ENCODE data around the gene POLR2B.
"Not testable (repeated sequence)": the region's sequence is repeated elsewhere in the genome, so short reads cannot be mapped to it uniquely, and the experiment has no call there.

Gene POLR2B

DNA sequence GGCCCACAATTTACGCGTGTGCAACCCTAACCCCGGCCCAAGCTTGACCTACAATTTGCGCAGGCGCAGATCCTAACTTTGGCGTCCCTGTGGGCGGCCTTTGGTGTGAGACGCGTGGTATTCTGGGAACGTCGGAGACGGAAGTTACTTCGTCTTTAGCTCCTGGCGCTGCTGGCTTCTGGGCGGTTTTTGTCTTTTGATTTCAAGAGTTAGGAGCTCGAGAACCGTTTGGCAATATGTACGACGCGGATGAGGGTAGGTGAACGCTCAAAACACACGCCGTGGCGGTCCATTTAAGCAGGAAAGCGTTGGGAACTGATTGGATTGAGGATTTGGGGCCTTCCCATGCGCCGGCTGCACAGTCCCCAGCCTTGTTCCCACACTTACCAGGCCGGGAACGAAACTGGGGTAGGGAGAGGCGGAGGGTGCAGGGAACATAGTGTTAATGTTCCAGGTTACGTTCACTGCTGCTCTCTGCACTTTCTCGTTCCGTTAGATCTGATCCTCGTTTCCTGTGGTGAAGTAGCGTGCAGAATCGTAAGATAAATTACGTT, at the start of gene POLR2B:
Gene POLR2B, plus strand, starts transcription at position 147 of the 554 bp plus-strand sequence. Its CDS starts 90 bp downstream, at position 237.
- DNase-seq: peak; percentile 82 to 89

DNA sequence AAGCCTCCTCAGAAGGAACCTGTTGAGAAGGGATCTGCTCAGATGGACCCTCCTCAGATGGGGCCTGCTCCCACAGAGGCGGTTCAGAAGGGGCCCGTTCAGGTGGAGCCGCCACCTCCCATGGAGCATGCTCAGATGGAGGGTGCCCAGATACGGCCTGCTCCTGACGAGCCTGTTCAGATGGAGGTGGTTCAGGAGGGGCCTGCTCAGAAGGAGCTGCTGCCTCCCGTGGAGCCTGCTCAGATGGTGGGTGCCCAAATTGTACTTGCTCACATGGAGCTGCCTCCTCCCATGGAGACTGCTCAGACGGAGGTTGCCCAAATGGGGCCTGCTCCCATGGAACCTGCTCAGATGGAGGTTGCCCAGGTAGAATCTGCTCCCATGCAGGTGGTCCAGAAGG, 48.1 kb upstream of the POLR2B start:
- no peak for DNase-seq

DNA sequence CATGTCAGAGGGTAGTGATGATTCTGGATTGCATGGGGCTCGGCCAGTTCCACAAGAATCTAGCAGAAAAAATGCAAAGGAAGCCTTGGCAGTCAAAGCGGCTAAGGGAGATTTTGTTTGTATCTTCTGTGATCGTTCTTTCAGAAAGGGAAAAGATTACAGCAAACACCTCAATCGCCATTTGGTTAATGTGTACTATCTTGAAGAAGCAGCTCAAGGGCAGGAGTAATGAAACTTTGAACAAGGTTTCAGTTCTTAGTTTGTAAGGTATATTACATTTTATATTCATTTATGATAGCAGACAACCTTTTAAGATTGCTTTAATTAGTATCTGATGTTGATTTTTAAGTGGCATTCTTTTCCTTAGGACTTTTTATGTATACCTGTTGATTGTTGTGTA, 46.8 kb upstream of the POLR2B start:
- DNase-seq: no peak

DNA sequence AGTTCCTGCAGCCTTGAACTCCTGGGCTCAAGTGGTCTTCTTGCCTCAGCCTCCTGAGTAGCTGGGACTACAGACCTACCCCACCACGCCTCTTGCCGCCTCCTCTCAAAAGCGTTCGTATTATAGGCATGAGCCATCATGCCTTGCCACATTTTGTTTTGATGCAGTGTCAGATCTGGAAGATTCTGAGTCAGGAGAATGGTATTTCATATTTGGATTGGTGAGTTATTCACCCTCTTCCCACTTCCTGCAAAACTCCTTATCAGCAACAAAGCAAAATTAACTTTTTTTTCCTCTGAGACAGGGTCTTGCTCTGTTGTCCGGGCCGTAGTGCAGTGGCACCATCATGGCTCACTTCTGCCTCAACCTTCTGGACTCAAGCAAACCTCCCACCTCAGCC, 41.4 kb upstream of the POLR2B start:
- DNase-seq: no peak

DNA sequence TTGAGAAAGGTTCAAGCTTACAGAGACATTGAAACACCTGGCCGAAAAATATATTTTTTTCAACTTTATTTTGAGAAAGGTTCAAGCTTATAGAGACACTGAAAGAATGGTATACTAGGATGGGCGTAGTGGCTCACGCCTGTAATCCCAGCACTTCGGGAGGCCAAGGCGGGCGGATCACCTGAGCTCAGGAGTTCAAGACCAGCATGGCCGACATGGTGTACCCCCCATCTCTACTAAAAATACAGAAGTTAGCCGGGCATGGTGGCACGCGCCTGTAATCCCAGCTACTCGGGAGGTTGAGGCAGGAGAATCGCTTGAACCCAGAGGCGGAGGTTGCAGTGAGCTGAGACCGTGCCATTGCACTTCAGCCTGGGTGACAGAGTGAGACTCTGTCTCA, 38.9 kb upstream of the POLR2B start:
- DNase-seq: not testable (repeated sequence)

DNA sequence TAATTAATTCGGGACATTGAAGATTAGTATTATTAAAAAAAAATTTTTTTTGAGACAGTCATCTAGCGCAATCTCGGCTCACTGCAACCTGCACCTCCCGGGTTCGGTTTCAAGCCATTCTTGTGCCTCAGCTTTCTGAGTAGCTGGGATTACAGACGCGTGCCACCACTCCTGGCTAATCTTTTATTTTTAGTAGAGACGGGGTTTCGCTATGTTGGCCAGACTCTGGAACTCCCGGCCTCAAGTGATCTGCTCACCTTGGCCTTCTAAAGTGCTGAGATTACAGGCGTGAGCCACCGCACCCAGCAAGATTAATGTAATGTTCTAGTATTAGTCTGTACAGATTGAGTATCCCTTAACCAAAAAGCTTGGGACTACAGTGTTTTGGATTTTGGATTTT, 38.3 kb upstream of the POLR2B start:
- no peak for DNase-seq

DNA sequence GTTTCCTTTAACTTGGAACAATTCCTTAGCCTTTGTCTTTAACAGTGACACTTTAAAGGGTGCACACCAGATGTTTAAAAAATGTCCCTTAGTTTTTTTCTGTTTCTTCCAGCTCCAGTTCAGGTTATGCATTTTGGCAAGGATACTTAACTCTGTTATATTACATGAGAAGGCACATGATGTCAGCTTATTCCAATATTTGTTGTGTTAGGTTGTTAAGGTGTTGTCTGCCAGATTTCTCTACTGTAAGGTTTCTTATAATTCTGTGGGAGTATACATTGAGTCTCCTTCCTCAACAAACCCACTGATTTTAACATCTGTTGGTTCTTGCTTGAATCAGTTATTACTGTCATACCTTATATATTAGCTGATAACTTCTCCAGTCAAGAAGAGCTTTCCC, 37.7 kb upstream of the POLR2B start:
- DNase-seq: no peak

DNA sequence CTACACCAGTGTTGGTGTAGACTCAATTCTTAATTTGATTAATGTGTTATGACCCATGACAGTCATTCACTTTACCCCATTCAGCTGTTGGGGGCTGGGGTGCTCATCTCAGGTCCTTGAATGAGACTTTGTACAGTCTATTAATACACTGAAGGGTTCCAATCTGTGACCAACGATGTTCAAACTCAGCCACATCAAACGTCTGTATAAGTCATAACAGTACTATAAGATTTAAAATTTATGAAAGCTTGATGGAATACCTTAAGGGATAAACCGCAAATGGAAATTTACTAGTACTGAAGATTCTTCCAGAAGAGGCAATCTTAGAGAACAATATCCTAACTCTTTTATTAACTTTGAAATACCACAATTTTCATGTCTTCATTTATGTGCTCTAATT, 37.3 kb upstream of the POLR2B start:
- DNase-seq: no peak

DNA sequence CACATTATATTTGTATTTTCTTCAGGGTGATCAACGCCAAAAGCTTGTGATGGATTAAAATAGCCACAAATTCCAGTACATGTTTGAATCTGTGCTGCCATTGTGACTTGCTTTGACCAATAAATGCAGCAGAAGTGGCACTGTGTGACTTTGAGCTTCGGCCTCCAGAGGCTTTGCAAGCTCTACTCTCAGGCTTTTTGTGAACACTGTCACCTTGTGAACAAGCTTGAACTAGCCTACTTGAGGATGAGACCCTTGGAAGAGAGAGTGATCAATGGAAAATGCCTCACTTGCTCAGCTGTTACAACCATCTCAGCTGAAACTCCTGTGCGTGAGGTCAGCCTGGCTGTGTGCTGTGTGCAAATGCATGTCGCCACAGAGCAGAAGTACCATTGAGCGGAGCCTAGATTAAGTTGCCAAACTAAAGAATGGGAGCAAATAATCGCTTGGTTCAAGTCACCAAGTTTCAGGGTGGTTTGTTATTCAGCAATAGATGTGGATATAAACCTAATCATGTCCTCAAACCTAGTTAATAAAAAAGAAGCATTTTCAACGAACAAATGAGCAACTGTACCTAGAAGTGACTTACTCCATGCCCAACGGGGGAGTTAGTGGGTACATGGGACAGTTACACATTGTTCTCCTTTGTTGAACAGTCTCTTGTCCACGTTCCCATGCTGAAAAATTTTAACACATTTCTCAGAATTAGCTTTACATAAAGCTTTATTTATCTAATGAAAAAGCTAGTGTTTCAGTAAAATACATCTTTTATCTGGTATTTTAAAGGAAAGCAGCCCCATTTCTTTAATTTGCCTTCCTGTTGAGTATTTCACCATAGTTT, 24.8 kb upstream of the POLR2B start:
- no peak for DNase-seq

DNA sequence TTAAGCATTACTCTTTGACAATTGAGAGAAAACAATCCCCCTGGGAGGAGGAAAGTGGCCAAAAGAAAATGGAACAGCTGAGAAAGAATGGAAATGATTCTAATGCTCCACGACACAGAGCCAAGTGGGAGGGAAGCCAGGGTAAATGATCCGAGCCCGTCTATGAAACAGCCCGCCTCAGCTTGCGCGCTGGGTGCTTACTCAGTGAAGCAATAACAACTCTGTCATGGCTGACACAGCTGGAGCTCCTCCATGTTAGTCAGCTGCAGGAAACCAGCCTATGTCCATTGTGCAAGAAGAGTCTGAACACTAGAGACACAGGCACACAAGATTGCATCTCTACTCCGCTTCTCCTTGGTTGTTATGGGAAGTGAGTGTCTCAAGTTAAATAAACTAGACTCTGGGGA, 20.6 kb upstream of the POLR2B start:
- no peak for DNase-seq

DNA sequence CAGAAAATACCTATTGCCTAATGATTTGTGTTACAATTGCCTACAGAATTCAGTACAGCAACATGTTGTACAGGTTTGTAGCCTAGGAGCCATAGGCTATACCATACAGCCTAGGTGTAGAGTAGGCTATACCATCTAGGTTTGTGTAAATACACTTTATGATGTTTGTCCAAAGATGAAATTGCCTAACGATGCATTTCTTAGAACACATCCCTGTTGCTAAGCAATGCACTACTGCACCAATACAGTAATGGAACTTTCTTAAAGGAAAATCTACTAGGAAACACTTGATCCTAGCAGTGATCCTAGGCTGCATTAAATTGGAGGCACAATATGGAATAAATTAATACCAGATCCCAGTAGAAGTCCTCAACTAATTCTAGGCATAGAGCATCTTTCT, 19.6 kb upstream of the POLR2B start:
- DNase-seq: no peak

DNA sequence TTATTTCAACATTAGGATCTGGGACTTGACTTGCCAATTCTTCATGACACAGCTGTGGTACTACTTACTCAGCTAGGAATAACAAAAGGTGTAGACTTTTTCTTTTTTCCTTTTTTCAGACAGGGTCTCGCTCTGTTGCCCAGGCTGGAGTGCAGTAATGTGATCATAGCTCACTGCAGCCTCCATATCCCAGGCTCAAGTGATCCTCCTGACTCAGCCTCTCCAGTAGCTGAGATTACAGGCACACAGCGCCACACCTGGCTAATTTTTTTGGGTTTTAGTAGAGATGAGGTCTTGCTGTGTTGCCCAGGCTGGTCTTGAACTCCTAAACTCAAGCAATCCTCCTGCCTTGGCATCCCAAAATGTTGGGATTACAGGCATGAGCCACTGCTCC, 17.6 kb upstream of the POLR2B start:
- DNase-seq: no peak

DNA sequence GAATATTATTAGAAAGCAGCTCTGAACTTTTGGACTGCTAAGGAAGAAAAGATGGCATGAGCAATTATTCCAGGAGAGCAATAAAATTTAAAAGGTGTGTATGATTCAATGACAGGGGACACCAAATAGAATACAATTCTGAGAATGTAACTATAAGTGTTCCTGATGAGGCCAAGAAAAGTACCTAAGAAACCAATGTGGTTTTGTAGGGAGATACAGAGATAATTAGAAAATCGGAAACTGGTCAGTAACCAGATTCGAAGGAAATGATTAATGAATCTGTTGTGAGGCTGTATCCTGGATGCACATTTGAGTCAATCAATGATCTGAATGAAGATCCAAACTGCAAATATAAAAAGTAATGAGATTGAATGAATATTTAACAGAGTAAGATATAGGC, 7.3 kb upstream of the POLR2B start:
- DNase-seq: no peak

DNA sequence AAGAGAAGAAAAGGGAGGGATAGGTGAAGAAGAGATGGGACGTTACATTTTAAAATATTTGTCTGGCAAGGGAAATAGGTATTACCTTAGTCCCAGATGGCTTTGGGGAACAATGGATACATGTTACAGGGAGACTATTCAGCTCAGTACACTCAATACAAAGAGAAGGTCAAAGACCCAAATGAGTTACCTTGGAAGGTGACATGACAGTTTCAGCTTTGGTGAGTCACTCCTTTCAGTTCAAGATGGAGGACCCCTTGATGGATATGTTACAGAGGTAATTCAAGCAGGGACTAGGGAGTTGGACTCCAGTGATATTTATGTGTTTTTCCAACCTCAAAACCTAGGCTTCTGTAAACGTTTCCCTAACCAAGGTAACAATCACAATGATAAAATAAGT, 6.3 kb upstream of the POLR2B start:
- no peak for DNase-seq

DNA sequence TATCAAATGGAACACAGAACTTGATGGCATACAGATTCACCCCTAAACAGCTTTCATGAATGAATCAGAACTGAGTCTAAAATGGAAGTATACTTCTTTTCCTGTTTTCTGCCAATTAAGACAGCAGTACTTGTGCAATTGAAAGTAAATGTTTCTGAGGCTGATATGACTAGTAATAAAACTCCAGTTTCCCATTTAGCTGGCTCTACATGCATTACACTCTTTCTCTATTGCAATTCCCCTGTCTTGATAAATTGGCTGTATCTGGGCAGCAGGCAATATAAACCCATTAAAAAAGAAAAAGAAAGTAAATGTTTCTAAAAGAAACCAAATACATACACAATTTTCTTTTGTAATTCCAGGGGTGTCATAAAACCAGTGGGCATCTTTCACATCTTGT, 5.9 kb upstream of the POLR2B start:
- peak in 1 of 2 donors; percentile 14 for DNase-seq

DNA sequence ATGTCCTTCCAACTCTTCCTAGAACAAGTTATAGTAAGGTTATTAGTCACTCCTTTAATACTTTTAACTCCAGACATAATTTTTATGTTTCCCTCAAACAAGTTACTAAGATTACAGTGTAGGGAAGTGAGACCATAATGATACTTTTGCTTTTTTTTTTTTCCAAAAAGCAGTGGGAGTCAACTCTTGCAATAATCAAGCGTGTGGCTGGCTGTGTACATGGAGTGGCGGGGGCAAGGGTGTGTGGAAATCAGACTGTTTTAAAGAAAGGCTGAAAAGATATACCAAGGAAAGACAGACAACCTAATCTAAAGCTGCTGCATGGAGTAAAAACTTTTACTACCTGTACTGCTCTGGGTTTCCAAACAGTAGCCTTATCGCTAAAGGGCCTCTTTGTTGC, 5.4 kb upstream of the POLR2B start:
- DNase-seq: no peak

DNA sequence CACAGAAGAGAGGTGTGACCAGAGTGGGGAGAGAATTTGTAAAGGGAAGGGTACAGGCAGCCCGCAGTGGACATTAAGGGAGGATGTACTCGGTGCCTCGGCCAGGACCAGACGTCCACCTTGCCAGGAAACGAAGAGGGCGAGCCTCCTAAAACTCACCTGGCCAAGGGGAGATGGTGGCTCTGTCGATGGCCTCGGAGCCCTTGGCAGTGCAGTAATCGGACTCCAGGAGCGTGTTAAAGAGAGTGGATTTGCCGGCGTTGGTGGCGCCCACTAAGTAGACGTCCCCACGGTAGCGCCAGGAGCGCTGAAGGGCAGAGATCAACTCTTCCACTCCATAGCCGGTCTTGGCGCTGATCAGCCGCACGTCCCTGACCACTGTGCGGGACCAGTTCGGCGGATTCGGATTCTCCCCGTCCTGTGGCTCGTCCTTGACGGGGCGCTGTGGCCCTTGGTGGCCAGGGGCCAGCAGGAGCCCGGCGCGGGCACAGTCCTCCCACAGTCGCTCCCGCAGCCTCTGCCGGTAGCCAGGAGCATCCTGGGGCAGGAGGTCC, 2.3 kb upstream of the POLR2B start:
- no peak for DNase-seq

DNA sequence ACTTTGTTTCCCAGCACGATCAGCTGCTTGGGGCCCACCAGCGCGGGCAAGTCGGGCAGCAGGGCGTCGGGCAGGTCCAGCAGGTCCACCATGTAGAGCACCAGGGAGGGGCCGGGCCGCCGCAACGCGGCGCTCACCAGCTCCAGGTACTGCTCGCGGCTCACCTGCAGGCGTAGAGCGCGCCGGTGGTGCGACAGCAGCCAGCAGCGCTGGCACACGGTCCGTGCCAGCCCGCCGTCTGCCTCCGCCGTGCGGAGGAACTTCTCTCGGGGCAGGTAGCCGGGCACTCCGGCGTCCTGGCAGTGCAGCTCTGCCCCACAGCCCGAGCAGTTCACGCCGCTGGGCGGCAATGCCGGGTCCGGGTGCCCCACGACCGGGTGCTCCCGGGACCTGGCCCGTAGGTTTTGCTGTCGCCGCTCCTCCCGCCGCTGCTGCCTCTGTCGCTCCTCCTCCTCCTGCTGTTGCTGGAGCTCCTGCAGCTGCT, 1.8 kb upstream of the POLR2B start:
- DNase-seq: peak; percentile 32 to 33

DNA sequence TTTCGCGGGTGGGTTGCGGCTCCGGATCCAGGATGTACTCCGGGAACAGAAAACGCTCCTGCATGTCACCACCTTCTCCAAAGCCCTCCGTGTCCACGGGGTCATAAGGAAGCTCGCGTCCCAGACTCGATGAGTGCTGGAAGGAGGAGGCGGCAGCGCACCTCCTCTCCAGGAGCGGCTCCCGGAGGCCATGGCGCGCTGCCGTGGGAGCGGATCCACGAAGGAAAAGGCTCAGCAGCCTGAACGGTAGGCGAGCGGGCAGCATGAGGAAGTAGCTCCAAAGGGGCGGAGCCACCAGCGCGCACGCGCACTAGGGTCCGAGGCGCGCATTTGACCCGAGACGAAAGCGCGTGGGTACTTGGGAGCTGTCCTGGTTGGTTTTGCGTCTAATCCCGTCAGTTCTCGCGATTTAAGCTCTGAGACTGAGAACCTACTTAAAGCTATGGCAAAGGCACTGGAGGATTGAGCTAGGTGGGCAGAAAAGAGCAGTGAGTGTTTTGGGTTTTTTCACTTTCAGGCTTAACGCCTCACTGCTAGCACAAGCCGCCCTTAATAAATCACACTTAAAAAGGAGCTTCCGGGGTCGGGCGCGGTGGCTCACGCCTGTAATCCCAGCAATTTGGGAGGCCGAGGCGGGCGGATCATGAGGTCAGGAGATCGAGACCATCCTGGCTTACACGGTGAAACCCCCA, 1.2 kb upstream of the POLR2B start, which contains the start of gene NOA1:
Gene NOA1, minus strand, starts transcription at position 286 of the 692 bp plus-strand sequence. Its CDS starts 21 bp downstream, at position 265.
- DNase-seq: peak; percentile 97 to 98

DNA sequence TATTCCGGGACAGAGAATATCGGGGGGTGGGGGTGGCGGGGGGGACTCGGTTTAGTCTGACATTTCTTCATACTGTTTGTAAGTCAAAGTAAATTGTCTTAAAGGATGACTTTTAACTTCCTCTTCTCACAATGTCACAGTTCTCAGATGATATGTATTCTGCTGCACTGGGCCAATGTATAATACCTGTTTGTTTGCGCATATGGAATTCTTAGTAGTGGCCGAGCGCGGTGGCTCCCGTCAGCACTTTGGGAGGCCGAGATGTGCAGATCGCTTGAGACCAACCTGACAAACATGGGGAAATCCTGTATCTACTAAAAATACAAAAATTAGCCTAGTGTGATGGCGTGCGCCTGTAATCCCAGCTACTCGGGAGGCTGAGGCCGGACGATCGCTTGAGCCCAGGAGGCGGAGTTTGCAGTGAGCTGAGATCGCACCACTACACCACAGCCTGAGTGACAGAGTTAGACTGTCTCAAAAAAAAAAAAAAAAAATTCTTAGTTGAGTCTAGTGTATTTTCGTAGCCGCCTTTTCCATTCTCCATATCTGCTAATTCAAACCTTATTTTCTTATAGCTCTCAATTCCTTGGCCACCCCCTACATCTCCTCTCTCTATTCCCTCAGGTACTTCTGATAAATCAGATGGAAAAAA, 851 bp downstream of the POLR2B start:
- peak; percentile 28 to 37 for DNase-seq

DNA sequence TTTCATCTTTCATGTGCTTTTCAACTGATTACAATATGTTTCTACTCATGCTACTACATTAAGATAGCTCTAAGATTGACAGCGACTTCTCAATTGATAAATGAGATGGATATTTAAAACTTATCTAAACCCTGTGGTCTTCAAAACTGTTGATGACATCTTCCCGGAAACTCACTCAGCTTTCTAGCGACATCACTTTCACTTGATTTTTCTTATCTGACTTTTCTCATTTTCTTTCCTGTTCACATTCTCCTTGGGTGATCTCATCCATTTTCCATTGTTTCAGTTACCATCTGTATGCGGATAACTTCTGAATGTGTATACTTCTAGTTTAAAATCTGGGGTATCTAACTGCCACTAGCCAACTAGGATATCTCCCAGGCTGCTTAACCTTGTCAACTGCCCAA, 3.1 kb downstream of the POLR2B start:
- DNase-seq: no peak

DNA sequence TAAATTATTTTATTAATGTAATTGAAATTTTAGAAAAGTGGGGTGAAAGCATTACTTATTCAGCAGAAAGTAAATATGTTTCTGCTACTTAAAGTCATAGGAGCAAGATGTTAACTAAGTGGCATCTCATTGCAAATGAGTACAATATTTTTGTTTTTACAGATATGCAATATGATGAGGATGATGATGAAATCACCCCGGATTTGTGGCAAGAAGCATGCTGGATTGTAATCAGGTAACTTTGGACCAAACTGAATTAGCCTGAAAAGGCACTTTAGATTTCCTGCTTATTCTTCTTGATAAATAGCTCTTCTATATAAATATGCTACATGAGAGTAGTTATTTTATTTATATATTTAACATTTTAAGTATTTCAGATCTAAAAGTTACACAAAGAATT, 7.5 kb downstream of the POLR2B start:
- DNase-seq: no peak

DNA sequence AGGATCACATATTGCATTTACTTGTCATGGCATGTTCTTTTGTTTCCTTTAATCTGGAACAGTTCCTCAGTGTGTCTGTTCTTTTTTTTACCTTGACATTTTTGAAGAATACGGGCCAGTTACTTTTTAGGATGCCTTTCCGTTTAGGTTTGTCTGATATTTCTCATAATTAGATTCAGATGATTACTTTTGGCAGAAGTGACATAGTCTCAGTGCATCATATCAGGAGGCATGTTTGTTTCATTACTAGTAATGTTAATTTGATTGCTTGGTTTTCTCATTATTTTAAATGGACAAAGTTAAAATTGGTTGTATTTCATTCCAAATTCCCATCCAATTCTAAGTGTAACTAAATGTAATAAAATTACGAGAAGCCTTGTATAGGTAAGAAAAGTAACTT, 8.3 kb downstream of the POLR2B start:
- no peak for DNase-seq

Data from stimulated activated CD4-positive, alpha-beta T cell treated with anti-CD3 and anti-CD28 coated beads, Interleukin-2, amount 100 ng/mL, for 48 hours (primary cell).